ENCODE measurements around the gene PLCZ1.

GRCh38 chr12:18716236-18716635 is 21.6 kb downstream of the PLCZ1 start:
- TF ChIP-seq POLR2AphosphoS5 (IDR thresholded peaks at IDR 0.05; ENCODE audit: low read depth, low read length), result no peak
- no peak for TF ChIP-seq REST (IDR thresholded peaks at IDR 0.05; ENCODE audit: insufficient read depth in 1 of 2, low read depth in 2 of 2, low read length in 2 of 2)
